PFSK-1 (cell line): ENCODE measurements around the gene SPATA25.
A peak's percentile ranks its signal among the peaks of the same experiment; 100 is the strongest.

Experiments used
- POLR2AphosphoS5 ChIP-seq: IDR thresholded peaks from 2 replicates; pipeline ENCODE4 v1.6.1; 2012; ENCODE audit warnings: low read depth, mild to moderate bottlenecking, control low read depth, low read length, moderate library complexity
- SIN3A ChIP-seq: IDR thresholded peaks from 2 replicates; pipeline ENCODE4 v1.6.1; 2012; ENCODE audit warnings: mild to moderate bottlenecking, low read length, moderate library complexity, borderline replicate concordance; ENCODE audit not compliant: insufficient read depth
- TAF1 ChIP-seq: IDR thresholded peaks from 2 replicates; pipeline ENCODE4 v1.6.1; 2012; ENCODE audit warnings: low read length, control low read depth, borderline replicate concordance; ENCODE audit not compliant: insufficient read depth
- TF ChIP-seq, protein P1 (sequence below), 2 experiments: IDR thresholded peaks; 2 replicates each; pipeline versions ENCODE4 v1.6.1 to v1.8.0; 2011 to 2012; ENCODE audit warnings: low read depth in 2 of 2, low read length in 2 of 2, control low read depth in 1 of 2, inconsistent platforms in 1 of 2, mild to moderate bottlenecking in 1 of 2, moderate library complexity in 1 of 2; ENCODE audit not compliant: insufficient read depth in 1 of 2

DNA sequence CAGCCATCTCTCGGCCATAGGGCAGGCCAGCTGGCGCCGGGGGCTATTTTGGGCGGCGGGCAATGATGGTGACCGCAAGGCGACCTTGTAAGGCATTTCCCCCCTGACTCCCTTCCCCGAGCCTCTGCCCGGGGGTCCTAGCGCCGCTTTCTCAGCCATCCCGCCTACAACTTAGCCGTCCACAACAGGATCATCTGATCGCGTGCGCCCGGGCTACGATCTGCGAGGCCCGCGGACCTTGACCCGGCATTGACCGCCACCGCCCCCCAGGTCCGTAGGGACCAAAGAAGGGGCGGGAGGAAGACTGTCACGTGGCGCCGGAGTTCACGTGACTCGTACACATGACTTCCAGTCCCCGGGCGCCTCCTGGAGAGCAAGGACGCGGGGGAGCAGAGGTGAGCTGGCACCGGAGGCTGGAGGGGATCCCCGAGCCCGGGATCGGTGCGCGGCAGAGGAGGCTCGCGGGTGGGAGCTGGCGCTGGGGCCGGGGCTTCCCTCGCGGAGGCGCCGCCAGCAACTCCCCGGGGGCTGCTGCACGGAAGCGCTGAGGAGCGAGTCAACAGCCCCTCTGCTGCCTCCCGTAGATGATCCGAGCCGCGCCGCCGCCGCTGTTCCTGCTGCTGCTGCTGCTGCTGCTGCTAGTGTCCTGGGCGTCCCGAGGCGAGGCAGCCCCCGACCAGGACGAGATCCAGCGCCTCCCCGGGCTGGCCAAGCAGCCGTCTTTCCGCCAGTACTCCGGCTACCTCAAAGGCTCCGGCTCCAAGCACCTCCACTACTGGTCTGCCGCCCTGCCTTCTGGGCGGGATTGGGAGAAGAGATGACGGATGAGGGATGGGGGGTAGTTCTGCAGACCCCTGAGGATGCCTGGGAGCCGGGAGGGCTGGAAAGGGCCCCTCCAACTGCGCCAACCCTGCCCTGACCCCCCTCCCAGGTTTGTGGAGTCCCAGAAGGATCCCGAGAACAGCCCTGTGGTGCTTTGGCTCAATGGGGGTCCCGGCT lies 3.9 kb upstream of the SPATA25 start, which contains the start of the genes CTSA and NEURL2:
- TF ChIP-seq POLR2AphosphoS5 (peak; percentile 81), TAF1 (peak; percentile 90), SIN3A (peak; percentile 94)
- TF ChIP-seq, protein P1, sequence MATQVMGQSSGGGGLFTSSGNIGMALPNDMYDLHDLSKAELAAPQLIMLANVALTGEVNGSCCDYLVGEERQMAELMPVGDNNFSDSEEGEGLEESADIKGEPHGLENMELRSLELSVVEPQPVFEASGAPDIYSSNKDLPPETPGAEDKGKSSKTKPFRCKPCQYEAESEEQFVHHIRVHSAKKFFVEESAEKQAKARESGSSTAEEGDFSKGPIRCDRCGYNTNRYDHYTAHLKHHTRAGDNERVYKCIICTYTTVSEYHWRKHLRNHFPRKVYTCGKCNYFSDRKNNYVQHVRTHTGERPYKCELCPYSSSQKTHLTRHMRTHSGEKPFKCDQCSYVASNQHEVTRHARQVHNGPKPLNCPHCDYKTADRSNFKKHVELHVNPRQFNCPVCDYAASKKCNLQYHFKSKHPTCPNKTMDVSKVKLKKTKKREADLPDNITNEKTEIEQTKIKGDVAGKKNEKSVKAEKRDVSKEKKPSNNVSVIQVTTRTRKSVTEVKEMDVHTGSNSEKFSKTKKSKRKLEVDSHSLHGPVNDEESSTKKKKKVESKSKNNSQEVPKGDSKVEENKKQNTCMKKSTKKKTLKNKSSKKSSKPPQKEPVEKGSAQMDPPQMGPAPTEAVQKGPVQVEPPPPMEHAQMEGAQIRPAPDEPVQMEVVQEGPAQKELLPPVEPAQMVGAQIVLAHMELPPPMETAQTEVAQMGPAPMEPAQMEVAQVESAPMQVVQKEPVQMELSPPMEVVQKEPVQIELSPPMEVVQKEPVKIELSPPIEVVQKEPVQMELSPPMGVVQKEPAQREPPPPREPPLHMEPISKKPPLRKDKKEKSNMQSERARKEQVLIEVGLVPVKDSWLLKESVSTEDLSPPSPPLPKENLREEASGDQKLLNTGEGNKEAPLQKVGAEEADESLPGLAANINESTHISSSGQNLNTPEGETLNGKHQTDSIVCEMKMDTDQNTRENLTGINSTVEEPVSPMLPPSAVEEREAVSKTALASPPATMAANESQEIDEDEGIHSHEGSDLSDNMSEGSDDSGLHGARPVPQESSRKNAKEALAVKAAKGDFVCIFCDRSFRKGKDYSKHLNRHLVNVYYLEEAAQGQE (IDR thresholded peaks at IDR 0.05; ENCODE audit: insufficient read depth in 1 of 2, low read depth in 2 of 2, low read length in 2 of 2) = no peak
